HepG2 (cell line): Measurements from ENCODE around the gene SLC34A3. TPM values are rescaled to one million over a fixed set of nuclear protein-coding genes. Genes with fewer than 3 reads are reported as not detected.

Experiments
- BHLHE40 ChIP-seq: IDR thresholded peaks from 2 replicates; pipeline ENCODE4 v1.6.1; 2011; ENCODE audit warnings: low read length, improper control_type of control experiment
- DPF2 ChIP-seq: sonication (generic); formaldehyde crosslinking; IDR thresholded peaks from 2 replicates; pipeline ENCODE4 v1.4.0; 2020; ENCODE audit warnings: mild to moderate bottlenecking, low read depth, missing genetic modification reagents, borderline replicate concordance
- GFI1 ChIP-seq: sonication (generic); formaldehyde crosslinking; IDR thresholded peaks from 2 replicates; pipeline ENCODE4 v1.5.0; 2020; ENCODE audit warnings: missing genetic modification reagents, mild to moderate bottlenecking, borderline replicate concordance
- GLI4 ChIP-seq: sonication (generic); formaldehyde crosslinking; IDR thresholded peaks from 2 replicates; pipeline ENCODE4 v1.5.1; 2020; ENCODE audit warnings: missing genetic modification reagents, mild to moderate bottlenecking, moderate library complexity, borderline replicate concordance
- HOXA3 ChIP-seq: sonication (generic); formaldehyde crosslinking; IDR thresholded peaks from 2 replicates; pipeline ENCODE4 v1.5.0; 2020; ENCODE audit warnings: missing genetic modification reagents
- MBD4 ChIP-seq: IDR thresholded peaks from 2 replicates; pipeline ENCODE4 v1.6.1; 2012; ENCODE audit warnings: low read length, inconsistent platforms, borderline replicate concordance
- NFYB ChIP-seq: sonication (generic); formaldehyde crosslinking; IDR thresholded peaks from 2 replicates; pipeline ENCODE4 v1.4.0; 2020; ENCODE audit warnings: missing genetic modification reagents
- PCBP1 ChIP-seq: fragments of 200-400 bp; formaldehyde crosslinking; IDR thresholded peaks from 2 replicates; pipeline ENCODE4 v1.6.1; 2017; ENCODE audit warnings: mild to moderate bottlenecking, low read depth, low read length, borderline replicate concordance
- SAP130 ChIP-seq: IDR thresholded peaks from 2 replicates; pipeline ENCODE4 v1.6.1; 2016; ENCODE audit warnings: low read depth
- TBX3 ChIP-seq: fragments of 450-650 bp; IDR thresholded peaks from 2 replicates; pipeline ENCODE4 v1.6.1; 2017; ENCODE audit warnings: antibody characterized with exemption, mild to moderate bottlenecking, inconsistent platforms, borderline replicate concordance
- TCF7L2 ChIP-seq: IDR thresholded peaks from 2 replicates; pipeline ENCODE4 v1.6.1; 2011; ENCODE audit warnings: mild to moderate bottlenecking, low read depth, low read length, moderate library complexity
- YY1 ChIP-seq: IDR thresholded peaks from 2 replicates; pipeline ENCODE4 v1.6.1; 2011; ENCODE audit warnings: low read length, low read depth, moderate library complexity, mild to moderate bottlenecking; ENCODE audit not compliant: insufficient read depth, insufficient replicate concordance
- ZBTB20 ChIP-seq: sonication (generic); formaldehyde crosslinking; IDR thresholded peaks from 2 replicates; pipeline ENCODE4 v1.8.1; 2023; ENCODE audit warnings: missing genetic modification reagents, low read depth, mild to moderate bottlenecking, borderline replicate concordance
- ZBTB38 ChIP-seq: sonication (generic); formaldehyde crosslinking; IDR thresholded peaks from 2 replicates; pipeline ENCODE4 v1.5.1; 2020; ENCODE audit warnings: mild to moderate bottlenecking, missing genetic modification reagents
- ZFX ChIP-seq: sonication (generic); formaldehyde crosslinking; IDR thresholded peaks from 2 replicates; pipeline ENCODE4 v1.4.0; 2020; ENCODE audit warnings: mild to moderate bottlenecking, low read depth, missing genetic modification reagents, moderate library complexity
- ZFYVE20 ChIP-seq: sonication (generic); formaldehyde crosslinking; IDR thresholded peaks from 2 replicates; pipeline ENCODE4 v1.8.0; 2023; ENCODE audit warnings: low read depth, mild to moderate bottlenecking, moderate library complexity, missing genetic modification reagents, borderline replicate concordance
- ZNF264 ChIP-seq: sonication (generic); formaldehyde crosslinking; IDR thresholded peaks from 2 replicates; pipeline ENCODE4 v1.4.0; 2020; ENCODE audit warnings: missing genetic modification reagents
- ZNF317 ChIP-seq: sonication (generic); formaldehyde crosslinking; IDR thresholded peaks from 2 replicates; pipeline ENCODE4 v1.5.0; 2020; ENCODE audit warnings: mild to moderate bottlenecking, missing genetic modification reagents
- ZNF331 ChIP-seq: sonication (generic); formaldehyde crosslinking; IDR thresholded peaks from 2 replicates; pipeline ENCODE4 v1.4.0; 2020; ENCODE audit warnings: missing genetic modification reagents
- ZNF33B ChIP-seq: sonication (generic); formaldehyde crosslinking; IDR thresholded peaks from 2 replicates; pipeline ENCODE4 v1.5.1; 2020; ENCODE audit warnings: mild to moderate bottlenecking, missing genetic modification reagents
- ZNF460 ChIP-seq: sonication (generic); formaldehyde crosslinking; IDR thresholded peaks from 2 replicates; pipeline ENCODE4 v1.5.1; 2020; ENCODE audit warnings: missing genetic modification reagents, mild to moderate bottlenecking, borderline replicate concordance
- ZNF512B ChIP-seq: sonication (generic); formaldehyde crosslinking; IDR thresholded peaks from 2 replicates; pipeline ENCODE4 v1.5.1; 2020; ENCODE audit warnings: missing genetic modification reagents, mild to moderate bottlenecking, borderline replicate concordance
- polyA plus RNA-seq, 8 experiments: library from polyadenylated mRNA; depleted of rRNA in 3 of 8; stranded (reverse) in 7 of 8; unstranded in 1 of 8; fragments of >200 nt; fragmentation: Illumina TruSeq in 4 of 8; extraction: Trizol in 4 of 8; gene quantifications; 2 replicates each; pipeline versions ENCODE4 v1.2.1 to v1.2.3, GENCODE V29; 2011 to 2016; ENCODE audit warnings: low read depth in 4 of 8, missing spikeins in 1 of 8, mixed read lengths in 1 of 8; ENCODE audit not compliant: insufficient read depth in 1 of 8
- total RNA-seq, 5 experiments: library from RNA; depleted of rRNA; stranded (reverse); fragments of >200 nt; fragmentation: Illumina TruSeq; extraction: Trizol; gene quantifications; 2 replicates each; pipeline ENCODE4 v1.2.3, GENCODE V29; 2016; ENCODE audit warnings: low read depth in 1 of 5
- TF ChIP-seq, protein P1 (sequence below): sonication (generic); formaldehyde crosslinking; IDR thresholded peaks from 2 replicates; pipeline ENCODE4 v1.8.0; 2022; ENCODE audit warnings: missing genetic modification reagents, low read depth, mild to moderate bottlenecking, borderline replicate concordance
- TF ChIP-seq, protein P2 (sequence below): sonication (generic); formaldehyde crosslinking; IDR thresholded peaks from 2 replicates; pipeline ENCODE4 v1.4.0; 2020; ENCODE audit warnings: missing genetic modification reagents

The SLC34A3 gene
- total and polyA plus RNA-seq, 2 of the 13 experiments (the other 11 are each of a cell fraction or from before 2014, with no cell fraction given), result 0.07 to 1.0 TPM

DNA sequence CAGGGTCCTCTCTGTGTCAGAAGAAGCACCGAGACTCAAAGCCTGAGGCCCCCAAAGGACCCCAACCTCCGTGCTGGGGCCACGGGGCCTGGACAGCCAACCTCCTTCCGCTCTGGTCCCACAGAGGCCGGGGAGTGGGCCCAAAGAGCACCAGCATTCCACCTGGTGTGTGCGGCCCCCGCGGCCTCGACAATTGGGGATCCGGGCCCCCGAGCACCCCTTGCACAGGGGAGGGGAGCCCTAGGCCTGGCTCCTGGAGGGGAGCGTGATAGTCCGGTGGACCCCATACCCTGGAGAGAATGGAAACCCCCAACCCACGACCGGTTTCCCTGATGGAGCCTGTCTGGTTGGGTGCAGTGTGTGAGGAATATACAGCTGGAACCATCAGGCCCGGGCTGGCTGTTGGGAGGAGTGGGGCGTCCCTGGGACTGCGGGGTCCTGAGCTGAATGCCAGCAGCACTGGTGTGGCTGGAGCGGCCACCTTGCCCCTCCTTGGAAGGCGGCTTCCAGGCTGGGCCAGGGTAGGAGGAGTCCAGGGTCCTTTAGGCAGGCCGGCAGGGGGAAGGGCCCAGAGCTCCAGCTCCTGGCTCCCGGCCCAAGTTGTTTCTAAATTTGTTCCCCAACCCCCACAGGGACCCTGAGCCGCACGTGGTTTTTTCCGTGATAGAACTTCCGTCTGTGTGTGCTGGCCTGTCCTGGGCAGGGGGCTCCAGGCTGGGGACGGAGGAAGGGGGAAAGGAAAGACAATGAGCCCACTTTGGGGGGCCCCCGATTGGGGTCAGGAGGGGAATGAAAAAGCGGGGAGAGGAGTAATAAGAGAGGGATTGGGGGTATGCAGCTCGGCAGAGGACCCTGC is 46.0 kb downstream of the SLC34A3 start (continued):
- TF ChIP-seq GFI1 (CRISPR knock-in tag) (0 out of 2 replicates have a peak, but pooled peaks have one; percentile 29), ZNF33B (CRISPR knock-in tag) (no peak), NFYB (CRISPR knock-in tag) (no peak), ZNF331 (no peak), BHLHE40 (0 out of 2 replicates have a peak, but pooled peaks have one; percentile 16), ZFX (CRISPR knock-in tag) (peak; percentile 34), GLI4 (CRISPR knock-in tag) (0 out of 2 replicates have a peak, but pooled peaks have one; percentile 78), YY1 (no peak), MBD4 (no peak), ZNF460 (CRISPR knock-in tag) (no peak), PCBP1 (no peak), HOXA3 (0 out of 2 replicates have a peak, but pooled peaks have one; percentile 3), TCF7L2 (no peak), ZFYVE20 (no peak), ZBTB20 (CRISPR knock-in tag) (peak; percentile 10; the same call in 1 of the 2 replicates), DPF2 (CRISPR knock-in tag) (no peak), SAP130 (no peak), ZNF264 (CRISPR knock-in tag) (no peak), ZBTB38 (CRISPR knock-in tag) (no peak), ZNF317 (CRISPR knock-in tag) (0 out of 2 replicates have a peak, but pooled peaks have one; percentile 29), TBX3 (no peak), ZNF512B (no peak)
- TF ChIP-seq, protein P1, sequence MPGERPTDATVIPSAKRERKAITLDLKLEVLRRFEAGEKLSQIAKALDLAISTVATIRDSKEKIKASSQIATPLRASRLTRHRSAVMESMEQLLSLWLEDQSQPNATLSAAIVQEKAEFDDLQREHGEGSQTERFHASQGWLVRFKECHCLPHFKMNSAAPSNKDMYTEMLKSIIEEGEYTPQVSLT (CRISPR knock-in tag), result no peak
- TF ChIP-seq, protein P2, sequence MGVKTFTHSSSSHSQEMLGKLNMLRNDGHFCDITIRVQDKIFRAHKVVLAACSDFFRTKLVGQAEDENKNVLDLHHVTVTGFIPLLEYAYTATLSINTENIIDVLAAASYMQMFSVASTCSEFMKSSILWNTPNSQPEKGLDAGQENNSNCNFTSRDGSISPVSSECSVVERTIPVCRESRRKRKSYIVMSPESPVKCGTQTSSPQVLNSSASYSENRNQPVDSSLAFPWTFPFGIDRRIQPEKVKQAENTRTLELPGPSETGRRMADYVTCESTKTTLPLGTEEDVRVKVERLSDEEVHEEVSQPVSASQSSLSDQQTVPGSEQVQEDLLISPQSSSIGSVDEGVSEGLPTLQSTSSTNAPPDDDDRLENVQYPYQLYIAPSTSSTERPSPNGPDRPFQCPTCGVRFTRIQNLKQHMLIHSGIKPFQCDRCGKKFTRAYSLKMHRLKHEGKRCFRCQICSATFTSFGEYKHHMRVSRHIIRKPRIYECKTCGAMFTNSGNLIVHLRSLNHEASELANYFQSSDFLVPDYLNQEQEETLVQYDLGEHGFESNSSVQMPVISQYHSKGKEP (CRISPR knock-in tag), result no peak
